Measurements from ENCODE around the gene DDX31. TPM values are rescaled to one million over a fixed set of nuclear protein-coding genes. Genes with fewer than 3 reads are reported as not detected.

Gene DDX31
- total RNA-seq, 1 donor: 11.6 TPM

DNA sequence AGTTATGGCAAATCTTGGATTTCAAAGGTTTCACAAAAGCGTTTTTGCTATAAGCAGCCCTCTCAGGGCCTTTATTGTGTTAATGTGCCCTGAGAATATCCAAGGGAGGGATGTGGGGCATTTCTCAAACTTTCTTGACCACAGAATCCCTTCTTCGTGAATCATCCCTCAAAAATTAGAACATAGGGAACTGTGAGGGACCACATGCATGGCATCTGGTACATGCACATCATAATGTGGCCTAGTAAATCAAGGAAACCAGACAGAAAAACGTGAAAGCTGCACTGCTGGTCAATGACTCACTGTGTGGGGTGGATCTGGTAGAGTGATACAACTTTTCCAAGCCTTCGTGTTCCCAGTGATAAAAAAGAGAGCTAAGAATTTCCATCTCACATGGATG, 22.4 kb downstream of the DDX31 start:
- H3K27me3 ChIP-seq (ENCODE audit: insufficient read depth, low read length): no peaks in the 10 kb centered on the region

DNA sequence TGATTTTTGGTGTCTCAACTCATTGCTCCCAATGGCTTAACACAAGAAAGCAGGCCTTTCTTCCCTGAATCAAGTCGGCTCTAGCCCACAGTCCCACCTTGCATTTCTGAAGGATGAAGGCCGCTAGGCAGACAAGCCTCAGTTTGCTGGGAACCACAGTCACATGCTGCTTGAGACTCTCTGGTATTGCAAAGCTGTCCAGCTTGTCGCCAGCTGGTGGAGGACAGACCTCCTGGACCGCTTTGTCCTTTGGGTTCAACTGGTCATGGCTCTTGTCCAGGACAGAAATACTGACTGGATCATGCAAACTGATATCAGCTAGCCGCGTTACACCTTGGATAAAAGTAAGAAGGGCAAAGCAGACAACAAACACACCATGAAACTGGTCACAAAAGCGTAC, 23.1 kb downstream of the DDX31 start:
- no peaks in the 10 kb centered on the region for H3K79me2 ChIP-seq (ENCODE audit: insufficient read depth, low read length)
- no peaks in the 10 kb centered on the region for H3K9me3 ChIP-seq (ENCODE audit: low read depth, low read length)
- no peak overlapping the region for H2AFZ ChIP-seq (ENCODE audit: low read length)
- peak overlapping the region; percentile 91 for H3K27ac ChIP-seq (ENCODE audit: low read depth, low read length)
- no peak overlapping the region for H3K4me3 ChIP-seq (ENCODE audit: insufficient read depth, low read length)
- peaks cover 2% of the 10 kb centered on the region for H4K20me1 ChIP-seq (ENCODE audit: insufficient read depth, low read length)
- peaks cover 76% of the 10 kb centered on the region for H3K36me3 ChIP-seq (ENCODE audit: insufficient read depth, low read length)
- peaks cover 29% of the 10 kb centered on the region for H3K4me1 ChIP-seq (ENCODE audit: insufficient read depth, low read length)
- DNase-seq (ENCODE audit: insufficient read length, low spot score, missing footprints): no peak
- TF ChIP-seq, protein P1, sequence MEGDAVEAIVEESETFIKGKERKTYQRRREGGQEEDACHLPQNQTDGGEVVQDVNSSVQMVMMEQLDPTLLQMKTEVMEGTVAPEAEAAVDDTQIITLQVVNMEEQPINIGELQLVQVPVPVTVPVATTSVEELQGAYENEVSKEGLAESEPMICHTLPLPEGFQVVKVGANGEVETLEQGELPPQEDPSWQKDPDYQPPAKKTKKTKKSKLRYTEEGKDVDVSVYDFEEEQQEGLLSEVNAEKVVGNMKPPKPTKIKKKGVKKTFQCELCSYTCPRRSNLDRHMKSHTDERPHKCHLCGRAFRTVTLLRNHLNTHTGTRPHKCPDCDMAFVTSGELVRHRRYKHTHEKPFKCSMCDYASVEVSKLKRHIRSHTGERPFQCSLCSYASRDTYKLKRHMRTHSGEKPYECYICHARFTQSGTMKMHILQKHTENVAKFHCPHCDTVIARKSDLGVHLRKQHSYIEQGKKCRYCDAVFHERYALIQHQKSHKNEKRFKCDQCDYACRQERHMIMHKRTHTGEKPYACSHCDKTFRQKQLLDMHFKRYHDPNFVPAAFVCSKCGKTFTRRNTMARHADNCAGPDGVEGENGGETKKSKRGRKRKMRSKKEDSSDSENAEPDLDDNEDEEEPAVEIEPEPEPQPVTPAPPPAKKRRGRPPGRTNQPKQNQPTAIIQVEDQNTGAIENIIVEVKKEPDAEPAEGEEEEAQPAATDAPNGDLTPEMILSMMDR (IDR thresholded peaks at IDR 0.05; ENCODE audit: extremely low read depth, low read depth, low read length): no peak
- H3K27me3 ChIP-seq (ENCODE audit: insufficient read depth, low read length): no peaks in the 10 kb centered on the region
- peak overlapping the region; percentile 38 for H3K4me2 ChIP-seq (ENCODE audit: insufficient read depth, low read length)

More for the DNA sequence above, 22.4 kb downstream of the DDX31 start:
- H3K4me1 ChIP-seq (ENCODE audit: insufficient read depth, low read length): peaks cover 30% of the 10 kb centered on the region
- H3K4me3 ChIP-seq (ENCODE audit: insufficient read depth, low read length): no peak overlapping the region
- peaks cover 3% of the 10 kb centered on the region for H4K20me1 ChIP-seq (ENCODE audit: insufficient read depth, low read length)
- peak overlapping the region; percentile 52 for H3K4me2 ChIP-seq (ENCODE audit: insufficient read depth, low read length)
- H3K36me3 ChIP-seq (ENCODE audit: insufficient read depth, low read length): peaks cover 71% of the 10 kb centered on the region
- DNase-seq (ENCODE audit: insufficient read length, low spot score, missing footprints): peak; percentile 80
- no peaks in the 10 kb centered on the region for H3K9me3 ChIP-seq (ENCODE audit: low read depth, low read length)
- peak overlapping the region; percentile 91 for H3K27ac ChIP-seq (ENCODE audit: low read depth, low read length)
- TF ChIP-seq, protein P1 (IDR thresholded peaks at IDR 0.05; ENCODE audit: extremely low read depth, low read depth, low read length): no peak
- no peak overlapping the region for H2AFZ ChIP-seq (ENCODE audit: low read length)
- H3K79me2 ChIP-seq (ENCODE audit: insufficient read depth, low read length): no peaks in the 10 kb centered on the region

DNA sequence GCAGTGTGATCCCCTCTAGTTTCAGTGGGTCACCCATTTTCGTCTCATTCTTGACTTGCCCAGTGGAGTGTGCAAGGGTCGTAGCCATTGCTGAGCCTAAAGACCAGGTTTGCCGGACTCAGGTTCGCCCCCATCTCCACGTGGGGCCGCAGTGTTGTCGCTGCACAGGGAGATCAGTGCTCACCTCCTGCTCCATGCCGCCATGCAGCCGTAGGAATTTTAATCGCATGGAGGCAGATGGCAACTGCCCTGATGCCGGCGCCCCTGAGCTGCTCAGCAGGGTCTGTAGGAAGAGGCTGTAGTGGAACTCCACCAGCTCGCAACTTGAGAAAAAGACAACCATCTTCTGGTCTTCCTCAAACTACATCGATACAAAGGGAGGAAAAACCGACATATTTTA, 24.1 kb downstream of the DDX31 start:
- H3K79me2 ChIP-seq (ENCODE audit: insufficient read depth, low read length): no peaks in the 10 kb centered on the region
- peaks cover 81% of the 10 kb centered on the region for H3K36me3 ChIP-seq (ENCODE audit: insufficient read depth, low read length)
- H3K4me1 ChIP-seq (ENCODE audit: insufficient read depth, low read length): peaks cover 20% of the 10 kb centered on the region
- DNase-seq (ENCODE audit: insufficient read length, low spot score, missing footprints): no peak
- no peak overlapping the region for H2AFZ ChIP-seq (ENCODE audit: low read length)
- no peak overlapping the region for H3K4me3 ChIP-seq (ENCODE audit: insufficient read depth, low read length)
- TF ChIP-seq, protein P1 (IDR thresholded peaks at IDR 0.05; ENCODE audit: extremely low read depth, low read depth, low read length): no peak
- H4K20me1 ChIP-seq (ENCODE audit: insufficient read depth, low read length): no peaks in the 10 kb centered on the region
- H3K27me3 ChIP-seq (ENCODE audit: insufficient read depth, low read length): no peaks in the 10 kb centered on the region
- H3K4me2 ChIP-seq (ENCODE audit: insufficient read depth, low read length): no peak overlapping the region
- no peak overlapping the region for H3K27ac ChIP-seq (ENCODE audit: low read depth, low read length)
- H3K9me3 ChIP-seq (ENCODE audit: low read depth, low read length): no peaks in the 10 kb centered on the region

DNA sequence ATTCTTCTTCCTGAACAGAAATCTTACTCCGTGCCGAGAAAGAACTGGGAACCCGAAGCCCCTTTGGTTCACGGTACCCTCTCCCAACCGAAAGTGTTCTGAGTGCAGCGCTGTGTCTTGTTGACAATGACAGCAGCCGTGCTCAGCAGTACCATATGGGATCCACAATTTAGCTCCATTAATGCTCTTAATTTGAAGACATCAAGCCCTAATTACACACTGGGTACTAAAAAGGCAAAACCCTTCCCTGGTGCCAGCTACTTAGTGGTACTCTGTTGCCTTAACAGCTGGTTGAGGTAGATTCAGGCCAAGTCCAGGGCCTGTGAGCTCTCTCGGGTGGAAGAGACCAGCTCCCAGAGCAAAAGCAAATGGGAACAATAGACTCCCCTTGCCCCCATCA, 24.5 kb downstream of the DDX31 start:
- Histone ChIP-seq H2AFZ (ENCODE audit: low read length) (no peak overlapping the region), H4K20me1 (ENCODE audit: insufficient read depth, low read length) (no peaks in the 10 kb centered on the region), H3K4me1 (ENCODE audit: insufficient read depth, low read length) (peaks cover 20% of the 10 kb centered on the region), H3K27me3 (ENCODE audit: insufficient read depth, low read length) (no peaks in the 10 kb centered on the region), H3K36me3 (ENCODE audit: insufficient read depth, low read length) (peaks cover 81% of the 10 kb centered on the region), H3K27ac (ENCODE audit: low read depth, low read length) (no peak overlapping the region), H3K79me2 (ENCODE audit: insufficient read depth, low read length) (no peaks in the 10 kb centered on the region), H3K4me3 (ENCODE audit: insufficient read depth, low read length) (no peak overlapping the region), H3K9me3 (ENCODE audit: low read depth, low read length) (no peaks in the 10 kb centered on the region), H3K4me2 (ENCODE audit: insufficient read depth, low read length) (no peak overlapping the region)
- TF ChIP-seq, protein P1 (IDR thresholded peaks at IDR 0.05; ENCODE audit: extremely low read depth, low read depth, low read length): no peak
- no peak for DNase-seq (ENCODE audit: insufficient read length, low spot score, missing footprints)
